ENCODE results near the gene PLP2. TPM values are rescaled to one million over a fixed set of nuclear protein-coding genes. Genes with fewer than 3 reads are reported as not detected.
A peak's percentile ranks its signal among the peaks of the same experiment; 100 is the strongest.

Gene PLP2
- total and polyA plus RNA-seq, 2 of the 4 experiments (the other 2 are of a cell fraction): 22.6 to 156 TPM

GRCh38 chrX:49178537-49178936 is 6.8 kb downstream of the PLP2 start:
- no peak overlapping the region for H4K5ac ChIP-seq (ENCODE audit: low read depth, low read length)
- H3K9ac ChIP-seq (ENCODE audit: low read depth, low read length): no peak overlapping the region
- H2AFZ ChIP-seq (replicated peaks; ENCODE audit: low read length, poor library complexity): no peak overlapping the region
- WGBS, 2 experiments (ENCODE audit: extremely low coverage in 2 of 2, insufficient read length in 1 of 2): 100% methylated on average over 1 of the region's 3 CpGs; no CpG with 5 or more reads in 1 of the 2 experiments
- no peaks in the 10 kb centered on the region for H3K27me3 ChIP-seq (ENCODE audit: control insufficient read depth, insufficient read depth, low read length)
- no peak overlapping the region for H2BK5ac ChIP-seq (ENCODE audit: low read depth, low read length, poor library complexity, severe bottlenecking)
- ChIA-PET CTCF (no interaction called here), POLR2A (ENCODE audit: unreplicated experiment) (no interaction called here)
- H3K9me3 ChIP-seq (ENCODE audit: control insufficient read depth, insufficient read depth, low read length): no peaks in the 10 kb centered on the region; the same call in 1 of the 2 replicates
- no peaks in the 10 kb centered on the region; the same call in 1 of the 2 replicates for H4K20me1 ChIP-seq (ENCODE audit: insufficient read depth, low read length)
- no peak overlapping the region for H2BK15ac ChIP-seq (ENCODE audit: low read depth, low read length)
- H4K8ac ChIP-seq (ENCODE audit: low read depth in 2 of 2, low read length in 2 of 2): no peak overlapping the region
- no peak overlapping the region for H2BK20ac ChIP-seq (ENCODE audit: low read depth, low read length)
- in situ Hi-C loops (cut with MboI; ENCODE audit: low sequenced_read_pairs) (no loop called here), intact Hi-C loops (cut with micrococcal nuclease) (no loop called here), dilution Hi-C loops (cut with HindIII; ENCODE audit: low sequenced_read_pairs, unreplicated experiment) (no loop called here)
- ATAC-seq (ENCODE audit: low read depth) (no peak), DNase-seq (no peak)
- peak overlapping the region; percentile 13 for H2AK9ac ChIP-seq (replicated peaks; ENCODE audit: low read depth, low read length, poor library complexity)
- no peak overlapping the region for H3K4me2 ChIP-seq (ENCODE audit: low read depth, low read length)
- no peak overlapping the region for H4K91ac ChIP-seq (ENCODE audit: insufficient read depth, low read depth, low read length)
- TF ChIP-seq SMC3 (IDR thresholded peaks at IDR 0.05; ENCODE audit: low read depth, low read length) (no peak), RCOR1 (IDR thresholded peaks at IDR 0.05; ENCODE audit: insufficient replicate concordance, low read length) (no peak), POLR2A (IDR thresholded peaks at IDR 0.05; ENCODE audit: low read depth, low read length) (no peak), RFX5 (IDR thresholded peaks at IDR 0.05; ENCODE audit: low read depth, low read length) (no peak), BHLHE40 (IDR thresholded peaks at IDR 0.05; ENCODE audit: low read depth, low read length) (no peak), MXI1 (IDR thresholded peaks at IDR 0.05; ENCODE audit: borderline replicate concordance, low read depth, low read length) (no peak), USF2 (IDR thresholded peaks at IDR 0.05; ENCODE audit: low read depth, low read length) (no peak), CHD1 (IDR thresholded peaks at IDR 0.05; ENCODE audit: low read depth, low read length) (no peak), CTCF (conservative IDR thresholded peaks at IDR 0.05; ENCODE audit: low read depth, low read length) (no peak), FOS (IDR thresholded peaks at IDR 0.05; ENCODE audit: low read depth, low read length) (no peak), ELK1 (IDR thresholded peaks at IDR 0.05; ENCODE audit: borderline replicate concordance, low read depth, low read length) (no peak), MAZ (IDR thresholded peaks at IDR 0.05; ENCODE audit: borderline replicate concordance, low read depth, low read length) (no peak), RAD21 (IDR thresholded peaks at IDR 0.05; ENCODE audit: low read length) (no peak), NFE2L2 (IDR thresholded peaks at IDR 0.05; ENCODE audit: low read depth, low read length) (no peak), MAFK (IDR thresholded peaks at IDR 0.05; ENCODE audit: low read depth, low read length) (no peak), CEBPB (IDR thresholded peaks at IDR 0.05; ENCODE audit: low read depth, low read length) (no peak)
- H3K9me1 ChIP-seq (ENCODE audit: insufficient read depth, low read length): no peaks in the 10 kb centered on the region
- no TSS peak for BruUV-seq (replicated peaks)
- H3K4ac ChIP-seq (ENCODE audit: low read depth, low read length): no peak overlapping the region
- H3K23ac ChIP-seq (ENCODE audit: low read depth, low read length): no peak overlapping the region
- no peak overlapping the region for H3K18ac ChIP-seq (ENCODE audit: low read depth, low read length)
- H3K56ac ChIP-seq (ENCODE audit: extremely low read depth, insufficient read depth, low read length): no peak overlapping the region
- H3K4me1 ChIP-seq (ENCODE audit: control insufficient read depth, insufficient read depth, low read length): no peaks in the 10 kb centered on the region
- peaks cover 7 to 11% of the 10 kb centered on the region in 2 experiments; a peak in 2 of 4 replicates for H3K79me1 ChIP-seq (ENCODE audit: low read depth in 1 of 2, low read length in 2 of 2)
- H3K36me3 ChIP-seq (ENCODE audit: control insufficient read depth, insufficient read depth, low read length): peaks cover 27% of the 10 kb centered on the region
- H2AK5ac ChIP-seq (ENCODE audit: low read depth, low read length): no peak overlapping the region
- no peak overlapping the region for H3K4me3 ChIP-seq (ENCODE audit: insufficient read depth, low read depth, low read length)
- H3K27ac ChIP-seq (ENCODE audit: insufficient read depth, low read length): no peak overlapping the region
- no peak overlapping the region for H3K14ac ChIP-seq (replicated peaks; ENCODE audit: low read depth, low read length)
- H2BK120ac ChIP-seq (ENCODE audit: low read depth, low read length): no peak overlapping the region

All from IMR-90 (cell line).